ENCODE data around the gene GLDC. TPM values are rescaled to one million over a fixed set of nuclear protein-coding genes. Genes with fewer than 3 reads are reported as not detected.

Gene GLDC
- total RNA-seq, 1 experiment from 2014 or later, result 1.5 TPM

- no peak overlapping the region for H3K4me2 ChIP-seq
- no TSS peak for BruUV-seq (replicated peaks)
- H3F3A ChIP-seq (ENCODE audit: insufficient read depth, low read depth), result no peaks in the 10 kb centered on the region
- ChIA-PET CTCF (no interaction called here), POLR2A (ENCODE audit: unreplicated experiment) (no interaction called here)
- no peaks in the 10 kb centered on the region for H3K36me3 ChIP-seq (ENCODE audit: low read depth)
- intact Hi-C loops (cut with micrococcal nuclease; ENCODE audit: unreplicated experiment), result no loop called here
- H3K4me3 ChIP-seq, result no peak overlapping the region
- DNase-seq, result no peak
- no peaks in the 10 kb centered on the region for H3K79me2 ChIP-seq (ENCODE audit: low read depth)
- no peaks in the 10 kb centered on the region for H3K4me1 ChIP-seq (replicated peaks; ENCODE audit: insufficient read depth)
- H3K9me2 ChIP-seq (ENCODE audit: insufficient read depth), result no peaks in the 10 kb centered on the region
- no peaks in the 10 kb centered on the region for H3K9me3 ChIP-seq (ENCODE audit: insufficient read depth, low read depth)
- no peaks in the 10 kb centered on the region for H3K27me3 ChIP-seq (ENCODE audit: insufficient read depth, low read depth)
- H3K27ac ChIP-seq, result no peak overlapping the region
- H2AFZ ChIP-seq, result no peak overlapping the region
- H4K20me1 ChIP-seq (ENCODE audit: insufficient read depth), result no peaks in the 10 kb centered on the region
- TF ChIP-seq EZH2 (IDR thresholded peaks at IDR 0.05; ENCODE audit: low read depth) (no peak), CTCF (conservative IDR thresholded peaks at IDR 0.05) (no peak)
Measured at GRCh38 chr9:6639622-6640021, 5.9 kb downstream of the GLDC start.

GRCh38 chr9:6634444-6634843, 11.1 kb downstream of the GLDC start:
- Histone ChIP-seq H3K79me2 (ENCODE audit: low read depth) (no peaks in the 10 kb centered on the region), H3K36me3 (ENCODE audit: low read depth) (no peaks in the 10 kb centered on the region), H3K4me3 (no peak overlapping the region), H3K4me1 (replicated peaks; ENCODE audit: insufficient read depth) (peaks cover under 1% of the 10 kb centered on the region; the same call in 1 of the 2 replicates), H4K20me1 (ENCODE audit: insufficient read depth) (no peaks in the 10 kb centered on the region), H3K9me3 (ENCODE audit: insufficient read depth, low read depth) (no peaks in the 10 kb centered on the region), H3K4me2 (no peak overlapping the region), H2AFZ (no peak overlapping the region), H3F3A (ENCODE audit: insufficient read depth, low read depth) (no peaks in the 10 kb centered on the region), H3K9me2 (ENCODE audit: insufficient read depth) (no peaks in the 10 kb centered on the region), H3K27ac (no peak overlapping the region), H3K27me3 (ENCODE audit: insufficient read depth, low read depth) (no peaks in the 10 kb centered on the region)
- intact Hi-C loops (cut with micrococcal nuclease; ENCODE audit: unreplicated experiment), result no loop called here
- BruUV-seq (replicated peaks), result no TSS peak
- ChIA-PET CTCF (no interaction called here), POLR2A (ENCODE audit: unreplicated experiment) (no interaction called here)
- DNase-seq, result no peak
- TF ChIP-seq CTCF (conservative IDR thresholded peaks at IDR 0.05) (no peak), EZH2 (IDR thresholded peaks at IDR 0.05; ENCODE audit: low read depth) (no peak)

GRCh38 chr9:6633378-6633777, 12.2 kb downstream of the GLDC start:
- Histone ChIP-seq H3K27ac (no peak overlapping the region), H3K27me3 (ENCODE audit: insufficient read depth, low read depth) (no peaks in the 10 kb centered on the region), H3K36me3 (ENCODE audit: low read depth) (no peaks in the 10 kb centered on the region), H3K9me3 (ENCODE audit: insufficient read depth, low read depth) (no peaks in the 10 kb centered on the region), H3K4me1 (replicated peaks; ENCODE audit: insufficient read depth) (peaks cover 11% of the 10 kb centered on the region), H3F3A (ENCODE audit: insufficient read depth, low read depth) (peaks cover 4% of the 10 kb centered on the region; the same call in 1 of the 2 replicates), H3K79me2 (ENCODE audit: low read depth) (no peaks in the 10 kb centered on the region), H3K4me3 (no peak overlapping the region), H3K4me2 (no peak overlapping the region), H2AFZ (no peak overlapping the region), H3K9me2 (ENCODE audit: insufficient read depth) (no peaks in the 10 kb centered on the region), H4K20me1 (ENCODE audit: insufficient read depth) (no peaks in the 10 kb centered on the region)
- no TSS peak for BruUV-seq (replicated peaks)
- TF ChIP-seq CTCF (conservative IDR thresholded peaks at IDR 0.05), result no peak
- no peak for TF ChIP-seq EZH2 (IDR thresholded peaks at IDR 0.05; ENCODE audit: low read depth)
- CTCF ChIA-PET, result no interaction called here
- POLR2A ChIA-PET (ENCODE audit: unreplicated experiment), result no interaction called here
- intact Hi-C loops (cut with micrococcal nuclease; ENCODE audit: unreplicated experiment), result no loop called here
- DNase-seq, result no peak
